Suppressor macrophage (primary cell): ENCODE results near the gene SYK.
"Not testable (repeated sequence)": the region's sequence is repeated elsewhere in the genome, so short reads cannot be mapped to it uniquely, and the experiment has no call there.

Experiments used
- DNase-seq, 4 experiments: peaks; one replicate each; pipeline ENCODE4 v3.0.0-alpha.2; 2020 to 2022

SYK gene

GRCh38 chr9:90880669-90881068 lies 79.0 kb downstream of the SYK start:
- DNase-seq = no peak

GRCh38 chr9:90881648-90882047 lies 80.0 kb downstream of the SYK start:
- DNase-seq = no peak

GRCh38 chr9:90882991-90883600 lies 81.5 kb downstream of the SYK start:
- no peak for DNase-seq

GRCh38 chr9:90883661-90884060 lies 82.0 kb downstream of the SYK start:
- no peak for DNase-seq

- DNase-seq = no peak
Measured at GRCh38 chr9:90884178-90884577, 82.6 kb downstream of the SYK start.

GRCh38 chr9:90886868-90887267 lies 85.2 kb downstream of the SYK start:
- DNase-seq = not testable (repeated sequence)

GRCh38 chr9:90888941-90889340 lies 87.3 kb downstream of the SYK start:
- no peak for DNase-seq

GRCh38 chr9:90890146-90890810 lies 88.7 kb downstream of the SYK start:
- DNase-seq = no peak

GRCh38 chr9:90891308-90892040 lies 89.9 kb downstream of the SYK start:
- no peak for DNase-seq

GRCh38 chr9:90892918-90893317 lies 91.3 kb downstream of the SYK start:
- DNase-seq = no peak

GRCh38 chr9:90893706-90894105 lies 92.1 kb downstream of the SYK start:
- DNase-seq = no peak

GRCh38 chr9:90894986-90895687 lies 93.5 kb downstream of the SYK start:
- no peak for DNase-seq

- DNase-seq = no peak
Measured at GRCh38 chr9:90895786-90896185, 94.2 kb downstream of the SYK start.

GRCh38 chr9:90896231-90896630 lies 94.6 kb downstream of the SYK start:
- no peak for DNase-seq

- no peak for DNase-seq
Measured at GRCh38 chr9:90898228-90898627, 96.6 kb downstream of the SYK start.

- DNase-seq = no peak
Measured at GRCh38 chr9:90899287-90899686, 97.7 kb downstream of the SYK start.

- DNase-seq = no peak
Measured at GRCh38 chr9:90900130-90900529, 98.5 kb downstream of the SYK start.

GRCh38 chr9:90901933-90902332 lies 100.3 kb downstream of the SYK start:
- no peak for DNase-seq

GRCh38 chr9:90903766-90904424 lies 102.3 kb downstream of the SYK start:
- no peak for DNase-seq

- DNase-seq = no peak
Measured at GRCh38 chr9:90904706-90905478, 103.3 kb downstream of the SYK start.

GRCh38 chr9:90905822-90906221 lies 104.2 kb downstream of the SYK start:
- no peak for DNase-seq
